PFSK-1 (cell line): ENCODE results near the gene CT45A1.

ENCODE experiments used
- FOXP2 ChIP-seq: optimal IDR thresholded peaks from 2 replicates; pipeline ENCODE3; 2011; ENCODE audit warnings: borderline replicate concordance, control low read depth, inconsistent platforms; ENCODE audit not compliant: insufficient read depth; ENCODE audit errors: extremely low read length, extremely low read depth
- POLR2AphosphoS5 ChIP-seq: IDR thresholded peaks from 2 replicates; pipeline ENCODE4 v1.6.1; 2012; ENCODE audit warnings: low read depth, mild to moderate bottlenecking, control low read depth, low read length, moderate library complexity
- SIN3A ChIP-seq: IDR thresholded peaks from 2 replicates; pipeline ENCODE4 v1.6.1; 2012; ENCODE audit warnings: mild to moderate bottlenecking, low read length, moderate library complexity, borderline replicate concordance; ENCODE audit not compliant: insufficient read depth
- TAF1 ChIP-seq: IDR thresholded peaks from 2 replicates; pipeline ENCODE4 v1.6.1; 2012; ENCODE audit warnings: low read length, control low read depth, borderline replicate concordance; ENCODE audit not compliant: insufficient read depth
- TF ChIP-seq, protein P1 (sequence below), 2 experiments: IDR thresholded peaks; 2 replicates each; pipeline versions ENCODE4 v1.6.1 to v1.8.0; 2011 to 2012; ENCODE audit warnings: low read depth in 2 of 2, low read length in 2 of 2, control low read depth in 1 of 2, inconsistent platforms in 1 of 2, mild to moderate bottlenecking in 1 of 2, moderate library complexity in 1 of 2; ENCODE audit not compliant: insufficient read depth in 1 of 2

CT45A1 gene

GRCh38 chrX:135707880-135708279 lies 5.6 kb upstream of the CT45A1 start:
- no peak for TF ChIP-seq TAF1
- no peak for TF ChIP-seq SIN3A
- TF ChIP-seq, protein P1, sequence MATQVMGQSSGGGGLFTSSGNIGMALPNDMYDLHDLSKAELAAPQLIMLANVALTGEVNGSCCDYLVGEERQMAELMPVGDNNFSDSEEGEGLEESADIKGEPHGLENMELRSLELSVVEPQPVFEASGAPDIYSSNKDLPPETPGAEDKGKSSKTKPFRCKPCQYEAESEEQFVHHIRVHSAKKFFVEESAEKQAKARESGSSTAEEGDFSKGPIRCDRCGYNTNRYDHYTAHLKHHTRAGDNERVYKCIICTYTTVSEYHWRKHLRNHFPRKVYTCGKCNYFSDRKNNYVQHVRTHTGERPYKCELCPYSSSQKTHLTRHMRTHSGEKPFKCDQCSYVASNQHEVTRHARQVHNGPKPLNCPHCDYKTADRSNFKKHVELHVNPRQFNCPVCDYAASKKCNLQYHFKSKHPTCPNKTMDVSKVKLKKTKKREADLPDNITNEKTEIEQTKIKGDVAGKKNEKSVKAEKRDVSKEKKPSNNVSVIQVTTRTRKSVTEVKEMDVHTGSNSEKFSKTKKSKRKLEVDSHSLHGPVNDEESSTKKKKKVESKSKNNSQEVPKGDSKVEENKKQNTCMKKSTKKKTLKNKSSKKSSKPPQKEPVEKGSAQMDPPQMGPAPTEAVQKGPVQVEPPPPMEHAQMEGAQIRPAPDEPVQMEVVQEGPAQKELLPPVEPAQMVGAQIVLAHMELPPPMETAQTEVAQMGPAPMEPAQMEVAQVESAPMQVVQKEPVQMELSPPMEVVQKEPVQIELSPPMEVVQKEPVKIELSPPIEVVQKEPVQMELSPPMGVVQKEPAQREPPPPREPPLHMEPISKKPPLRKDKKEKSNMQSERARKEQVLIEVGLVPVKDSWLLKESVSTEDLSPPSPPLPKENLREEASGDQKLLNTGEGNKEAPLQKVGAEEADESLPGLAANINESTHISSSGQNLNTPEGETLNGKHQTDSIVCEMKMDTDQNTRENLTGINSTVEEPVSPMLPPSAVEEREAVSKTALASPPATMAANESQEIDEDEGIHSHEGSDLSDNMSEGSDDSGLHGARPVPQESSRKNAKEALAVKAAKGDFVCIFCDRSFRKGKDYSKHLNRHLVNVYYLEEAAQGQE (IDR thresholded peaks at IDR 0.05; ENCODE audit: insufficient read depth in 1 of 2, low read depth in 2 of 2, low read length in 2 of 2): no peak
- TF ChIP-seq POLR2AphosphoS5: no peak
- TF ChIP-seq FOXP2: no peak

GRCh38 chrX:135713795-135714194 lies 356 bp downstream of the CT45A1 start:
- TF ChIP-seq POLR2AphosphoS5 (no peak), FOXP2 (no peak), TAF1 (no peak), SIN3A (no peak)
- TF ChIP-seq, protein P1 (IDR thresholded peaks at IDR 0.05; ENCODE audit: insufficient read depth in 1 of 2, low read depth in 2 of 2, low read length in 2 of 2): no peak

GRCh38 chrX:135737366-135738071 lies 24.1 kb downstream of the CT45A1 start:
- TF ChIP-seq, protein P1 (IDR thresholded peaks at IDR 0.05; ENCODE audit: insufficient read depth in 1 of 2, low read depth in 2 of 2, low read length in 2 of 2): no peak
- TF ChIP-seq TAF1: no peak
- TF ChIP-seq POLR2AphosphoS5: no peak
- no peak for TF ChIP-seq FOXP2
- TF ChIP-seq SIN3A: no peak

DNA sequence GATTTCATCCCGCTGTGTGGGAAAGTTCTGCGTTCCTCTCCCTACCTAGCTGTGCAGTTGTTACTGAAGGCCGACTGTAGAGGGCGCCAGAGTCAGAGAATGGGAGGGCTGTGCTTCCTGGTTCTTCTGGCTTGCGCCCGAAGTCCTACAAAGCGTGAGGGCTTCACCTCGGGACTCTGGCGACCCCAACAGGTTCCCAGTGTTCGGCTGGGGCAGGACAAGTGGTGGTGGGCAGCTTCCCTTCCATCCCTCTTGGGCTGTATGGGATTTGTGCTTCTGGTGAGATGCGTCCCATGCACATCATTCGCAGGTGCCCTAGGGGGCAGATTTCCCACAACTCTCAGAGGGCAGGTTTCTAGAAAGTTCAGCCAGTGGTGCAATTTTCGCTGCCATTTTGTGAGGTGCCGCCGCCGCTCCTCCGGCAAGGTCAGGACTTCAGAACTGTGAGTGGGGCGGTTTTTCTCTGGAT lies 27.3 kb downstream of the CT45A1 start:
- TF ChIP-seq POLR2AphosphoS5: no peak

GRCh38 chrX:135741192-135741715 lies 27.8 kb downstream of the CT45A1 start:
- TF ChIP-seq FOXP2 (no peak), POLR2AphosphoS5 (no peak), SIN3A (no peak), TAF1 (no peak)
- TF ChIP-seq, protein P1 (IDR thresholded peaks at IDR 0.05; ENCODE audit: insufficient read depth in 1 of 2, low read depth in 2 of 2, low read length in 2 of 2): no peak
